HepG2 (cell line): Measurements from ENCODE around the gene MLNR. TPM values are rescaled to one million over a fixed set of nuclear protein-coding genes. Genes with fewer than 3 reads are reported as not detected.

Experiments used
- AKAP8 ChIP-seq: sonication (generic); formaldehyde crosslinking; IDR thresholded peaks from 2 replicates; pipeline ENCODE4 v1.5.1; 2020; ENCODE audit warnings: mild to moderate bottlenecking, missing genetic modification reagents
- CBX1 ChIP-seq: IDR thresholded peaks from one replicate; pipeline ENCODE4 v1.6.1; 2016; ENCODE audit warnings: antibody characterized with exemption, low read depth
- CSRNP1 ChIP-seq: sonication (generic); formaldehyde crosslinking; IDR thresholded peaks from 2 replicates; pipeline ENCODE4 v1.8.1; 2023; ENCODE audit warnings: mild to moderate bottlenecking, missing genetic modification reagents
- FOXK1 ChIP-seq: sonication (generic); formaldehyde crosslinking; IDR thresholded peaks from 2 replicates; pipeline ENCODE4 v1.4.0; 2020; ENCODE audit warnings: low read depth, missing genetic modification reagents, borderline replicate concordance
- HINFP ChIP-seq: sonication (generic); formaldehyde crosslinking; IDR thresholded peaks from 2 replicates; pipeline ENCODE4 v1.4.0; 2020; ENCODE audit warnings: low read depth, mild to moderate bottlenecking, missing genetic modification reagents
- HNF4A ChIP-seq: sonication (generic); formaldehyde crosslinking; IDR thresholded peaks from 2 replicates; pipeline ENCODE4 v1.4.0; 2020; ENCODE audit warnings: missing genetic modification reagents
- HOXA7 ChIP-seq: sonication (generic); formaldehyde crosslinking; IDR thresholded peaks from 2 replicates; pipeline ENCODE4 v1.8.1; 2022; ENCODE audit warnings: mild to moderate bottlenecking, missing genetic modification reagents, moderate library complexity
- SIN3A ChIP-seq: IDR thresholded peaks from 2 replicates; pipeline ENCODE4 v1.6.1; 2011; ENCODE audit warnings: low read depth, mild to moderate bottlenecking, control low read depth, low read length, borderline replicate concordance
- SP5 ChIP-seq: IDR thresholded peaks from 2 replicates; pipeline ENCODE4 v1.6.1; 2016; ENCODE audit warnings: low read depth, borderline replicate concordance
- TBX2 ChIP-seq: sonication (generic); formaldehyde crosslinking; IDR thresholded peaks from 2 replicates; pipeline ENCODE4 v1.5.0; 2020; ENCODE audit warnings: missing genetic modification reagents, mild to moderate bottlenecking, borderline replicate concordance
- ZFP62 ChIP-seq: sonication (generic); formaldehyde crosslinking; IDR thresholded peaks from 2 replicates; pipeline ENCODE4 v1.4.0; 2020; ENCODE audit warnings: missing genetic modification reagents
- ZNF282 ChIP-seq: fragments of 450-650 bp; IDR thresholded peaks from 2 replicates; pipeline ENCODE4 v1.6.1; 2018; ENCODE audit not compliant: partially characterized antibody
- ZNF414 ChIP-seq: sonication (generic); formaldehyde crosslinking; IDR thresholded peaks from 2 replicates; pipeline ENCODE4 v1.5.0; 2020; ENCODE audit warnings: missing genetic modification reagents
- ZNF441 ChIP-seq: sonication (generic); formaldehyde crosslinking; IDR thresholded peaks from 2 replicates; pipeline ENCODE4 v1.7.0; 2021; ENCODE audit warnings: missing genetic modification reagents, borderline replicate concordance
- ZNF513 ChIP-seq: sonication (generic); formaldehyde crosslinking; conservative IDR thresholded peaks from 2 replicates; pipeline ENCODE4 v1.5.0; 2020; ENCODE audit warnings: missing genetic modification reagents
- ZNF572 ChIP-seq: sonication (generic); formaldehyde crosslinking; IDR thresholded peaks from 2 replicates; pipeline ENCODE4 v1.5.1; 2020; ENCODE audit warnings: mild to moderate bottlenecking, missing genetic modification reagents
- ZNF766 ChIP-seq: sonication (generic); formaldehyde crosslinking; IDR thresholded peaks from 2 replicates; pipeline ENCODE4 v1.5.0; 2020; ENCODE audit warnings: missing genetic modification reagents, borderline replicate concordance
- ZNF776 ChIP-seq: sonication (generic); formaldehyde crosslinking; IDR thresholded peaks from 2 replicates; pipeline ENCODE4 v1.4.0; 2020; ENCODE audit warnings: mild to moderate bottlenecking, missing genetic modification reagents
- ZNF784 ChIP-seq: sonication (generic); formaldehyde crosslinking; IDR thresholded peaks from 2 replicates; pipeline ENCODE4 v1.5.1; 2020; ENCODE audit warnings: missing genetic modification reagents, mild to moderate bottlenecking, borderline replicate concordance
- ZNF816 ChIP-seq: sonication (generic); formaldehyde crosslinking; IDR thresholded peaks from 2 replicates; pipeline ENCODE4 v1.8.0; 2022; ENCODE audit warnings: missing genetic modification reagents, mild to moderate bottlenecking, borderline replicate concordance
- ZNF839 ChIP-seq: sonication (generic); formaldehyde crosslinking; IDR thresholded peaks from 2 replicates; pipeline ENCODE4 v1.4.0; 2020; ENCODE audit warnings: missing genetic modification reagents, mild to moderate bottlenecking, borderline replicate concordance
- ZSCAN21 ChIP-seq: sonication (generic); formaldehyde crosslinking; IDR thresholded peaks from 2 replicates; pipeline ENCODE4 v1.8.0; 2022; ENCODE audit warnings: mild to moderate bottlenecking, missing genetic modification reagents, moderate library complexity, borderline replicate concordance
- polyA plus RNA-seq, 8 experiments: library from polyadenylated mRNA; depleted of rRNA in 3 of 8; stranded (reverse) in 7 of 8; unstranded in 1 of 8; fragments of >200 nt; fragmentation: Illumina TruSeq in 4 of 8; extraction: Trizol in 4 of 8; gene quantifications; 2 replicates each; pipeline versions ENCODE4 v1.2.1 to v1.2.3, GENCODE V29; 2011 to 2016; ENCODE audit warnings: low read depth in 4 of 8, missing spikeins in 1 of 8, mixed read lengths in 1 of 8; ENCODE audit not compliant: insufficient read depth in 1 of 8
- total RNA-seq, 5 experiments: library from RNA; depleted of rRNA; stranded (reverse); fragments of >200 nt; fragmentation: Illumina TruSeq; extraction: Trizol; gene quantifications; 2 replicates each; pipeline ENCODE4 v1.2.3, GENCODE V29; 2016; ENCODE audit warnings: low read depth in 1 of 5

The MLNR gene
- total and polyA plus RNA-seq, 2 of the 13 experiments (the other 11 are each of a cell fraction or from before 2014, with no cell fraction given) = 0.46 TPM; not detected in 1

GRCh38 chr13:49247643-49248621 is 27.8 kb downstream of the MLNR start, which contains the start of gene CDADC1 (continued):
- TF ChIP-seq ZNF513 (CRISPR knock-in tag) = no peak
- no peak for TF ChIP-seq HNF4A (CRISPR knock-in tag)
- TF ChIP-seq CBX1 = peak; percentile 23
- TF ChIP-seq ZNF572 = peak; percentile 51; the same call in 1 of the 2 replicates
- TF ChIP-seq FOXK1 (CRISPR knock-in tag) = peak; percentile 44; the same call in 1 of the 2 replicates
- TF ChIP-seq HOXA7 (CRISPR knock-in tag) = no peak
- TF ChIP-seq ZNF766 (CRISPR knock-in tag) = 0 out of 2 replicates have a peak, but pooled peaks have one; percentile 64
- peak; percentile 79 for TF ChIP-seq SIN3A
- TF ChIP-seq ZNF414 = no peak
- TF ChIP-seq AKAP8 = no peak
- TF ChIP-seq ZNF839 (CRISPR knock-in tag) = no peak
- TF ChIP-seq ZNF282 = no peak
- 0 out of 2 replicates have a peak, but pooled peaks have one; percentile 42 for TF ChIP-seq ZNF784
- peak; percentile 99 for TF ChIP-seq ZSCAN21 (CRISPR knock-in tag)
- TF ChIP-seq HINFP (CRISPR knock-in tag) = no peak
- TF ChIP-seq ZNF441 (CRISPR knock-in tag) = 0 out of 2 replicates have a peak, but pooled peaks have one; percentile 66
- peak; percentile 43; the same call in 1 of the 2 replicates for TF ChIP-seq TBX2 (CRISPR knock-in tag)
- 0 out of 2 replicates have a peak, but pooled peaks have one; percentile 31 for TF ChIP-seq SP5 (CRISPR knock-in tag)
- TF ChIP-seq ZFP62 (CRISPR knock-in tag) = no peak
- no peak for TF ChIP-seq ZNF816
- TF ChIP-seq ZNF776 (CRISPR knock-in tag) = peak; percentile 74; the same call in 1 of the 2 replicates
- TF ChIP-seq CSRNP1 (CRISPR knock-in tag) = peak; percentile 46; the same call in 1 of the 2 replicates
